ENCODE results near the gene AIPL1.

The AIPL1 gene

DNA sequence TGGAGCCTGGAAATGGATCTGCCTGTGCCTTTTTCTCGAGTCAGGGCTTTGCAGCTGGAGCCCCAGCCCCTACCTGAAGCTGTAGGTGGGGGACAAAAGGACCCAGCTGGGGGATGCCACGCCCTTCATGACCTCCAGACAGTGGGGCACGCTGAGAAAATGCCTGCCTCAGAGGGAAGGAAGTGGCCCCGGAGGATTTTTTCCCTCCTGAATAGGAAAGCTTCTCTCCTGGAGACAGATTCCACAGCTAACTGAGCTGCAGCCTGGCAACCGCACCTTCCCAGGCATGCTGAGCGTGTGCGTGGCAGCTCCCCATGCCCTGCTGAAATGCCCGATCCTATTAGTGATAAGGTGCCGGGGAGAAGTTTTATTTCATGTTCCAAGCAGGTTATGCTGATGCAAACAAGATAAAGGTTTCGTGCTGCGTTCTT lies 58.0 kb downstream of the AIPL1 start:
- no peak overlapping the region for H3K27ac ChIP-seq
- no peak for TF ChIP-seq ZFX (IDR thresholded peaks at IDR 0.05; ENCODE audit: borderline replicate concordance)

DNA sequence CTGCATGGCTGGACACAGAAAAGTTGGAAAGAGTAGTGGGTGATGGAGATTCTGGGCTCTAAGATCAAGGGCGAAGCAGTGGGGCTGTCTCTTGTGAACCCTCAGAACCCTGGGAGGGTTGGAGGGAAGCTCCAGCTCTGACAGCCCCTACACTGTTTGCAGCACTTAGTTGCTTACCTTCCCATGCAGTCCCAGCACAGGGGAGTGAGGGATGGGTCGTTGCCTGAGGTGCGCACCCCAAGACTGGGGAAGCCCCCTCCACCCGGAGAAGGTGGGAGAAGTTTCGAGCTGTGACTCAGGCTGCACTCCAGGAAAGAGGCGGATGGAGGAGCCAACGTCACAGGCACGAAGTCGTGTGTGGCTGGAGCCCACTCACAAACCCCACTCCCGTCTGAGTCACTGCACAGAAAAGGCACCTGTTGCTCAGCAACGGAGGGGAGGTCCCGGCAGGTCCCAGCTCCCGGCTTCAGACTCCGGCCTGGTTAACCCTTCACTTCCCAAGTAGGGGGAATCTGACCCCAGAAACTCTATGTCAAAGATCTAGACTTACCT lies 60.1 kb downstream of the AIPL1 start:
- no peak for TF ChIP-seq ZFX (IDR thresholded peaks at IDR 0.05; ENCODE audit: borderline replicate concordance)
- TF ChIP-seq, protein P1, sequence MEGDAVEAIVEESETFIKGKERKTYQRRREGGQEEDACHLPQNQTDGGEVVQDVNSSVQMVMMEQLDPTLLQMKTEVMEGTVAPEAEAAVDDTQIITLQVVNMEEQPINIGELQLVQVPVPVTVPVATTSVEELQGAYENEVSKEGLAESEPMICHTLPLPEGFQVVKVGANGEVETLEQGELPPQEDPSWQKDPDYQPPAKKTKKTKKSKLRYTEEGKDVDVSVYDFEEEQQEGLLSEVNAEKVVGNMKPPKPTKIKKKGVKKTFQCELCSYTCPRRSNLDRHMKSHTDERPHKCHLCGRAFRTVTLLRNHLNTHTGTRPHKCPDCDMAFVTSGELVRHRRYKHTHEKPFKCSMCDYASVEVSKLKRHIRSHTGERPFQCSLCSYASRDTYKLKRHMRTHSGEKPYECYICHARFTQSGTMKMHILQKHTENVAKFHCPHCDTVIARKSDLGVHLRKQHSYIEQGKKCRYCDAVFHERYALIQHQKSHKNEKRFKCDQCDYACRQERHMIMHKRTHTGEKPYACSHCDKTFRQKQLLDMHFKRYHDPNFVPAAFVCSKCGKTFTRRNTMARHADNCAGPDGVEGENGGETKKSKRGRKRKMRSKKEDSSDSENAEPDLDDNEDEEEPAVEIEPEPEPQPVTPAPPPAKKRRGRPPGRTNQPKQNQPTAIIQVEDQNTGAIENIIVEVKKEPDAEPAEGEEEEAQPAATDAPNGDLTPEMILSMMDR (IDR thresholded peaks at IDR 0.05), result no peak
- H3K27ac ChIP-seq, result no peak overlapping the region

DNA sequence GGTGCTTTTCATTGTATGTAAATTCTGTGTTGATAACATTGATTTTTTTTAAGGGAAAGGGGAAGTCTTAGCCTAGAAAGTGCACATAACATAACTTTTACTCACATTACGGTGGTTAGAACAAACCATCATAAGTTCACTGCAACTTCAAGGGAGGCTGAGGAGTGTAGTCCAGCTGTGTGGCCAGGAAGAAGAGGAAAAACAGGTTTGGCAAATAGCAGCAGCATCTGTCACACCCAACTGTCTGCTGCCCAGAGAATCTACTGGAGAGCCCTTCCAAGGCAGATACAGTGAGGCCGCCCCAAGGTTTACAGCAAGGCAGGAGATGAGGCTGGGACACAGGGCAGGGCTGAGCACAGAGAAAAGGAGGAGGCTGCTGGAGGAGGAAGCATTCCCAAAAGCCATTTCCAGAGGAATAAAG lies 60.6 kb downstream of the AIPL1 start:
- TF ChIP-seq ZFX (IDR thresholded peaks at IDR 0.05; ENCODE audit: borderline replicate concordance), result no peak
- TF ChIP-seq, protein P1 (IDR thresholded peaks at IDR 0.05), result no peak
- H3K27ac ChIP-seq, result no peak overlapping the region

All from 22Rv1 (cell line).